NCI-H748 (cell line): ENCODE results near the gene CCR9.
"Not testable (repeated sequence)": the region's sequence is repeated elsewhere in the genome, so short reads cannot be mapped to it uniquely, and the experiment has no call there.

ENCODE experiments used
- DNase-seq: peaks from one replicate; lab custom pipeline; 2025; ENCODE audit not compliant: unreplicated experiment; lab: John Stamatoyannopoulos, UW

Gene CCR9

GRCh38 chr3:45885979-45886705 is at the start of gene CCR9:
TSS of gene CCR9 (plus strand) at chr3:45886543. CDS start at chr3:45894934, 8,391 bp downstream.
- DNase-seq: no peak

- no peak for DNase-seq
Observed at GRCh38 chr3:45838466-45838865, 47.9 kb upstream of the CCR9 start.

- DNase-seq: peak; percentile 32
Observed at GRCh38 chr3:45841420-45841756, 45.0 kb upstream of the CCR9 start.

- peak; percentile 96 for DNase-seq
Observed at GRCh38 chr3:45841757-45842491, 44.4 kb upstream of the CCR9 start, which contains the start of gene LZTFL1. TSS of gene LZTFL1 (minus strand) at chr3:45842119. CDS start at chr3:45841991, 128 bp downstream.

GRCh38 chr3:45842851-45843625 is 43.3 kb upstream of the CCR9 start:
- DNase-seq: no peak

- no peak for DNase-seq
Observed at GRCh38 chr3:45844616-45845015, 41.7 kb upstream of the CCR9 start.

GRCh38 chr3:45848392-45848791 is 38.0 kb upstream of the CCR9 start:
- no peak for DNase-seq

GRCh38 chr3:45852828-45853227 is 33.5 kb upstream of the CCR9 start:
- no peak for DNase-seq

- DNase-seq: not testable (repeated sequence)
Observed at GRCh38 chr3:45856323-45856722, 30.0 kb upstream of the CCR9 start.

GRCh38 chr3:45857024-45857423 is 29.3 kb upstream of the CCR9 start:
- not testable (repeated sequence) for DNase-seq

GRCh38 chr3:45858809-45859543 is 27.4 kb upstream of the CCR9 start:
- DNase-seq: no peak

- DNase-seq: no peak
Observed at GRCh38 chr3:45860481-45860880, 25.9 kb upstream of the CCR9 start.

GRCh38 chr3:45861043-45861719 is 25.2 kb upstream of the CCR9 start:
- DNase-seq: no peak

- no peak for DNase-seq
Observed at GRCh38 chr3:45864760-45865519, 21.4 kb upstream of the CCR9 start.

- DNase-seq: no peak
Observed at GRCh38 chr3:45865563-45865962, 20.8 kb upstream of the CCR9 start.

- no peak for DNase-seq
Observed at GRCh38 chr3:45868213-45868612, 18.1 kb upstream of the CCR9 start.

GRCh38 chr3:45868650-45869049 is 17.7 kb upstream of the CCR9 start:
- DNase-seq: no peak

GRCh38 chr3:45869638-45870037 is 16.7 kb upstream of the CCR9 start:
- DNase-seq: no peak

- no peak for DNase-seq
Observed at GRCh38 chr3:45870099-45870498, 16.2 kb upstream of the CCR9 start.

- DNase-seq: no peak
Observed at GRCh38 chr3:45871780-45872179, 14.6 kb upstream of the CCR9 start.
